ENCODE results near the gene CAP1. TPM values are rescaled to one million over a fixed set of nuclear protein-coding genes. Genes with fewer than 3 reads are reported as not detected.

Gene CAP1
- total and polyA plus RNA-seq, 2 of the 13 experiments (the other 11 are each of a cell fraction or from before 2014, with no cell fraction given) = 174 to 195 TPM

DNA sequence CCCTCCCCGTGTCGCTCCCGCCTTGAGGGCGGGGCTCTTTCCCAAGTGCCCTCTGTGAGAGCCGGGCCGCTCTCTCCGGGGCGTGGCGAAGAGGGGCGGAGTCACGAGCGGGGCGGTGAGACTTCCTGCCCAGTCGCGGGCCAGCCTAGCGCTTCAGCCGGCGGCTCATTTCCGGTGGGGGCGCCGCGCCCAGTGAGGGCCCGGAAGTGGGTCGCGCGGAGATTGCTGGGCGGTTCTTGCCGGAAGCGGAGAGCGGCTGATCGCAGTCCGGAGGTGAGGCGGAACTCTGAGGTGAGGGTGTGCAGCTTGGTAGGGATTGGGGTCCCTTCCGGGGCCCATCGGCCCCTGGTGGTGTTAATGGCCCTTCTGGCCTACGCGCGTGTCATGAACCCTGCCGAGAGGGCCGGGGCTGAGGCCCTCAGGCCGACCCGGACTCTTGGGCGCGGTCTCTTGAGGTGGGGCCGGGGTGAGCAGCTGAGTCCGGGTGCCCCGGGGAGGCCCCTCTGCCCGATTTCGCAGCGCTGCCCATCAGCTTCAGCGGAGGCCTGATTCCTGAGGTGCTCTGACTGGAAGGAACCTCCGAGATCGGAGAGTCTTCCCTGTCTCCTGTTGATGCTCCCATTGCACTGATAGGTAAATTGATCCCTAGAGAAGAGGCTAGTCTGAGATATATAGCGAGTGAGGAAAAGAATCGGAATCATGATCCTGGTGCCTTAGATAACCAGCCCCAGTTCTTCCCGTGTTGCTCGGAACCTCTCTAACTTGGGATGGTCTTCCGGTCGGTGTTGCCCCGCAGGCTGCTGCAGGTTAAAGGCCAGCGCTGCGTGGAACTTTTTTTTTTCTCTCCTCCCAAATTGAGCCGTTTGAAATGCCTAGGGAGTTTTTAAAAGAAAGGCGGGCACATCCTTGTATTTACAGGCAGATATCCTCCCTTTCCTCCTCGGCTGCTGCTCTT, at the start of gene CAP1 (continued):
- TF ChIP-seq SP1 (IDR thresholded peaks at IDR 0.05) (no peak), SP1 (CRISPR knock-in tag; IDR thresholded peaks at IDR 0.05) (peak; percentile 85), ZFP37 (CRISPR knock-in tag; IDR thresholded peaks at IDR 0.05; ENCODE audit: borderline replicate concordance) (no peak), KLF15 (CRISPR knock-in tag; IDR thresholded peaks at IDR 0.05; ENCODE audit: borderline replicate concordance) (0 out of 2 replicates have a peak, but pooled peaks have one; percentile 41), ARNT (IDR thresholded peaks at IDR 0.05) (no peak), ZNF343 (CRISPR knock-in tag; IDR thresholded peaks at IDR 0.05) (peak; percentile 64), TSC22D2 (CRISPR knock-in tag; IDR thresholded peaks at IDR 0.05; ENCODE audit: borderline replicate concordance) (no peak), POGZ (CRISPR knock-in tag; IDR thresholded peaks at IDR 0.05) (peak; percentile 63), ATRX (CRISPR knock-in tag; IDR thresholded peaks at IDR 0.05; ENCODE audit: borderline replicate concordance) (no peak), IKZF4 (CRISPR knock-in tag; IDR thresholded peaks at IDR 0.05; ENCODE audit: borderline replicate concordance, low read depth, not compliant biosample characterization) (no peak), ZNF768 (CRISPR knock-in tag; IDR thresholded peaks at IDR 0.05) (peak; percentile 95), TOPORS (CRISPR knock-in tag; IDR thresholded peaks at IDR 0.05) (no peak), ZNF879 (CRISPR knock-in tag; IDR thresholded peaks at IDR 0.05) (no peak), HIVEP1 (CRISPR knock-in tag; IDR thresholded peaks at IDR 0.05) (no peak)
- TF ChIP-seq, protein P1, sequence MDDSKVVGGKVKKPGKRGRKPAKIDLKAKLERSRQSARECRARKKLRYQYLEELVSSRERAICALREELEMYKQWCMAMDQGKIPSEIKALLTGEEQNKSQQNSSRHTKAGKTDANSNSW (CRISPR knock-in tag; IDR thresholded peaks at IDR 0.05; ENCODE audit: borderline replicate concordance) = no peak
- TF ChIP-seq, protein P2, sequence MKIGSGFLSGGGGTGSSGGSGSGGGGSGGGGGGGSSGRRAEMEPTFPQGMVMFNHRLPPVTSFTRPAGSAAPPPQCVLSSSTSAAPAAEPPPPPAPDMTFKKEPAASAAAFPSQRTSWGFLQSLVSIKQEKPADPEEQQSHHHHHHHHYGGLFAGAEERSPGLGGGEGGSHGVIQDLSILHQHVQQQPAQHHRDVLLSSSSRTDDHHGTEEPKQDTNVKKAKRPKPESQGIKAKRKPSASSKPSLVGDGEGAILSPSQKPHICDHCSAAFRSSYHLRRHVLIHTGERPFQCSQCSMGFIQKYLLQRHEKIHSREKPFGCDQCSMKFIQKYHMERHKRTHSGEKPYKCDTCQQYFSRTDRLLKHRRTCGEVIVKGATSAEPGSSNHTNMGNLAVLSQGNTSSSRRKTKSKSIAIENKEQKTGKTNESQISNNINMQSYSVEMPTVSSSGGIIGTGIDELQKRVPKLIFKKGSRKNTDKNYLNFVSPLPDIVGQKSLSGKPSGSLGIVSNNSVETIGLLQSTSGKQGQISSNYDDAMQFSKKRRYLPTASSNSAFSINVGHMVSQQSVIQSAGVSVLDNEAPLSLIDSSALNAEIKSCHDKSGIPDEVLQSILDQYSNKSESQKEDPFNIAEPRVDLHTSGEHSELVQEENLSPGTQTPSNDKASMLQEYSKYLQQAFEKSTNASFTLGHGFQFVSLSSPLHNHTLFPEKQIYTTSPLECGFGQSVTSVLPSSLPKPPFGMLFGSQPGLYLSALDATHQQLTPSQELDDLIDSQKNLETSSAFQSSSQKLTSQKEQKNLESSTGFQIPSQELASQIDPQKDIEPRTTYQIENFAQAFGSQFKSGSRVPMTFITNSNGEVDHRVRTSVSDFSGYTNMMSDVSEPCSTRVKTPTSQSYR (CRISPR knock-in tag; IDR thresholded peaks at IDR 0.05; ENCODE audit: borderline replicate concordance) = no peak
- TF ChIP-seq, protein P3, sequence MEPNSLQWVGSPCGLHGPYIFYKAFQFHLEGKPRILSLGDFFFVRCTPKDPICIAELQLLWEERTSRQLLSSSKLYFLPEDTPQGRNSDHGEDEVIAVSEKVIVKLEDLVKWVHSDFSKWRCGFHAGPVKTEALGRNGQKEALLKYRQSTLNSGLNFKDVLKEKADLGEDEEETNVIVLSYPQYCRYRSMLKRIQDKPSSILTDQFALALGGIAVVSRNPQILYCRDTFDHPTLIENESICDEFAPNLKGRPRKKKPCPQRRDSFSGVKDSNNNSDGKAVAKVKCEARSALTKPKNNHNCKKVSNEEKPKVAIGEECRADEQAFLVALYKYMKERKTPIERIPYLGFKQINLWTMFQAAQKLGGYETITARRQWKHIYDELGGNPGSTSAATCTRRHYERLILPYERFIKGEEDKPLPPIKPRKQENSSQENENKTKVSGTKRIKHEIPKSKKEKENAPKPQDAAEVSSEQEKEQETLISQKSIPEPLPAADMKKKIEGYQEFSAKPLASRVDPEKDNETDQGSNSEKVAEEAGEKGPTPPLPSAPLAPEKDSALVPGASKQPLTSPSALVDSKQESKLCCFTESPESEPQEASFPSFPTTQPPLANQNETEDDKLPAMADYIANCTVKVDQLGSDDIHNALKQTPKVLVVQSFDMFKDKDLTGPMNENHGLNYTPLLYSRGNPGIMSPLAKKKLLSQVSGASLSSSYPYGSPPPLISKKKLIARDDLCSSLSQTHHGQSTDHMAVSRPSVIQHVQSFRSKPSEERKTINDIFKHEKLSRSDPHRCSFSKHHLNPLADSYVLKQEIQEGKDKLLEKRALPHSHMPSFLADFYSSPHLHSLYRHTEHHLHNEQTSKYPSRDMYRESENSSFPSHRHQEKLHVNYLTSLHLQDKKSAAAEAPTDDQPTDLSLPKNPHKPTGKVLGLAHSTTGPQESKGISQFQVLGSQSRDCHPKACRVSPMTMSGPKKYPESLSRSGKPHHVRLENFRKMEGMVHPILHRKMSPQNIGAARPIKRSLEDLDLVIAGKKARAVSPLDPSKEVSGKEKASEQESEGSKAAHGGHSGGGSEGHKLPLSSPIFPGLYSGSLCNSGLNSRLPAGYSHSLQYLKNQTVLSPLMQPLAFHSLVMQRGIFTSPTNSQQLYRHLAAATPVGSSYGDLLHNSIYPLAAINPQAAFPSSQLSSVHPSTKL (CRISPR knock-in tag; IDR thresholded peaks at IDR 0.05) = peak; percentile 47; the same call in 1 of the 2 replicates
- TF ChIP-seq, protein P4, sequence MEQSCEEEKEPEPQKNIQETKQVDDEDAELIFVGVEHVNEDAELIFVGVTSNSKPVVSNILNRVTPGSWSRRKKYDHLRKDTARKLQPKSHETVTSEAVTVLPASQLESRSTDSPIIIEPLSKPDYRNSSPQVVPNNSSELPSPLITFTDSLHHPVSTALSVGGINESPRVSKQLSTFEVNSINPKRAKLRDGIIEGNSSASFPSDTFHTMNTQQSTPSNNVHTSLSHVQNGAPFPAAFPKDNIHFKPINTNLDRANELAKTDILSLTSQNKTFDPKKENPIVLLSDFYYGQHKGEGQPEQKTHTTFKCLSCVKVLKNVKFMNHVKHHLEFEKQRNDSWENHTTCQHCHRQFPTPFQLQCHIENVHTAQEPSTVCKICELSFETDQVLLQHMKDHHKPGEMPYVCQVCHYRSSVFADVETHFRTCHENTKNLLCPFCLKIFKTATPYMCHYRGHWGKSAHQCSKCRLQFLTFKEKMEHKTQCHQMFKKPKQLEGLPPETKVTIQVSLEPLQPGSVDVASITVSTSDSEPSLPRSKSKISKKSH (CRISPR knock-in tag; IDR thresholded peaks at IDR 0.05; ENCODE audit: borderline replicate concordance) = no peak
